Mammary epithelial cell (primary cell): ENCODE results near the gene QSOX2.

Source experiments
- CTCF ChIP-seq, 2 donors: IDR thresholded peaks in 1 of 2; conservative IDR thresholded peaks in 1 of 2; 2 replicates each; pipeline ENCODE4 v1.5.1; 2011 to 2012; ENCODE audit warnings: inconsistent platforms in 2 of 2, low read length in 2 of 2, mild to moderate bottlenecking in 2 of 2, control low read depth in 1 of 2, low read depth in 1 of 2; ENCODE audit not compliant: insufficient read depth in 1 of 2; ENCODE audit errors: extremely low read depth in 1 of 2
- EZH2 ChIP-seq: IDR thresholded peaks from 2 replicates; pipeline ENCODE4 v1.6.1; 2012; ENCODE audit warnings: low read length, inconsistent platforms, borderline replicate concordance

- no peak for TF ChIP-seq CTCF (conservative IDR thresholded peaks at IDR 0.05 in 1 of 2, IDR thresholded peaks at IDR 0.05 in 1 of 2; ENCODE audit: extremely low read depth in 1 of 2, insufficient read depth in 1 of 2, low read depth in 1 of 2, low read length in 2 of 2)
- TF ChIP-seq EZH2 = no peak
Measured at GRCh38 chr9:136228107-136228875, 17.3 kb downstream of the QSOX2 start.
